Kasumi-1 (cell line): ENCODE results near the gene ASCL1.

Experiments
- DNase-seq, 2 experiments: peaks; one replicate each; lab custom pipeline; 2025; lab: John Stamatoyannopoulos, UW

Gene ASCL1

GRCh38 chr12:102977945-102978706, 20.7 kb downstream of the ASCL1 start:
- no peak for DNase-seq

DNA sequence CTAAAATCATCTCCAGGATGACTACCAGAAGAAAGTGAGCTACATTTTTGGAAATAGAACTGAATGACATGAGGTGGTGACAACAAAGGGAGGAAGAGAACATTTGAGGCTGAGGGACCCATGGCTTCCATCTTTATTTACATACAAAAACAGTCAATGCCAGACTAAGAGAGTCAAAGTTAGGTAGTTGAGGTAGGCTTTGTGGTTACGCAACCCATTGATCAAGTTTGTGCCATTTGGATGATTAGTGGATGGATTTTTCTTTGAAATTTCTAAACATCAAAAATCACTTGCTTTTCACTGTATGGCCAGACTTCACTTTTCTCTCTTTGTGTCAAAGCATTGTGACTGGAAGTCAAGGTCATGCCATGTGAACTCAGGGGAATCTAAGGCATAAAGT, 22.9 kb downstream of the ASCL1 start:
- DNase-seq, result no peak

GRCh38 chr12:102990419-102990818, 32.9 kb downstream of the ASCL1 start:
- no peak for DNase-seq

DNA sequence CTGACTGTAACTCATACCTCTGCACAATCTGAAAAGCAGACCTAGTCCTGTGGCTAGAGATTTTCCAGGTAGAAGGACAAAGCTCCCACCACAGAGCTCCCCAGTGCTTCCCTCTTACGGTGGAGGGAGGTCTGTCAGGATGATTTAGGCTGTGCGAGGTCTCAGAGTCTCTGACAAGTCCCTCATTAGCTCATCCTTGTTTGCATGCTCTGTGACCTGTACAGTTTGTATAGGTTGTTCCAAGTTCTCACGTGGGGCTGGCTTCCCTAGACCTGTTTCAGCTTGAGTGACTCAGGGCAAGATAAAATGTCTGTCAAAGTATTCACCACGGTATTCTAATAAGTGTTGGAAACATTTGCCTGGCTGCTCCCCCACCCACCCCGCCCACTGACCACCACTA, 34.8 kb downstream of the ASCL1 start:
- DNase-seq, result no peak

GRCh38 chr12:102992720-102993119, 35.2 kb downstream of the ASCL1 start:
- no peak for DNase-seq

GRCh38 chr12:102993537-102993936, 36.1 kb downstream of the ASCL1 start:
- no peak for DNase-seq

GRCh38 chr12:102995372-102995771, 37.9 kb downstream of the ASCL1 start:
- no peak for DNase-seq
